HCT116 (cell line): ENCODE data around the gene SERTAD2. TPM values are rescaled to one million over a fixed set of nuclear protein-coding genes. Genes with fewer than 3 reads are reported as not detected.

Experiments
- ATAC-seq: fragments of 200-7000 bp; cut with Tn5 transposase; 2 replicates; pipeline ENCODE4 v1.9.1; 2020; ENCODE audit warnings: mild to moderate bottlenecking, moderate library complexity
- BruUV-seq: library from RNA; stranded (reverse); fragments of 400-500 nt; replicated peaks from 2 replicates; lab custom pipeline; 2021; lab: Mats Ljungman, UMichigan
- CTCF ChIA-PET: fragments of 300-600 bp; sonication (Branson Sonifier 250); formaldehyde crosslinking; loops from one replicate; lab custom pipeline; 2021; ENCODE audit warnings: antibody characterized with exemption; lab: Charles Lee
- POLR2A ChIA-PET: fragments of 300-600, 350-600 bp; sonication (Branson Sonifier 250); formaldehyde crosslinking; loops from one replicate; lab custom pipeline; 2021; ENCODE audit warnings: antibody characterized with exemption; lab: Charles Lee
- RAD21 ChIA-PET, 2 experiments: fragments of 300-600 bp; sonication (Branson Sonifier 250); formaldehyde crosslinking; loops; one replicate each; lab custom pipeline; 2023; ENCODE audit warnings: low total read pairs in 2 of 2; ENCODE audit not compliant: uncharacterized antibody in 2 of 2, unreplicated experiment in 2 of 2, low non-redundant PET in 1 of 2; lab: Charles Lee
- DNase-seq: peaks from one replicate; pipeline ENCODE4 v3.0.0-alpha.2; 2010; ENCODE audit warnings: low read depth, low spot score
- H2AFZ ChIP-seq: fragments of 200-600 bp; shearing (Covaris generic), sonication (generic); 2 replicates; pipeline ENCODE4 v1.6.1; 2017; ENCODE audit warnings: low read depth, mixed run types, mixed read lengths, antibody characterized with exemption, low read length; ENCODE audit not compliant: poor library complexity, severe bottlenecking
- H3K27ac ChIP-seq: 2 replicates; pipeline ENCODE4 v1.5.1; 2012; ENCODE audit warnings: low read depth, low read length
- H3K27me3 ChIP-seq: fragments of 200-600 bp; sonication (generic); 2 replicates; pipeline ENCODE4 v1.6.1; 2016; ENCODE audit warnings: mixed run types, low read length, mixed read lengths; ENCODE audit not compliant: insufficient read depth
- H3K36me3 ChIP-seq, 2 experiments: fragments of 200-500 bp in 1 of 2; fragments of 200-600 bp in 1 of 2; sonication (Bioruptor generic) in 1 of 2; sonication (generic) in 1 of 2; 2 replicates each; pipeline versions ENCODE4 v1.5.1 to v1.6.1; 2014 to 2016; ENCODE audit warnings: low read length in 2 of 2, inconsistent platforms in 1 of 2, mixed read lengths in 1 of 2, mixed run types in 1 of 2; ENCODE audit not compliant: insufficient read depth in 2 of 2, control insufficient read depth in 1 of 2
- H3K4me1 ChIP-seq, 2 experiments: fragments of 200-600 bp in 1 of 2; sonication (generic) in 1 of 2; 2 replicates each; pipeline versions ENCODE4 v1.5.1 to v1.6.1; 2012 to 2017; ENCODE audit warnings: low read length in 2 of 2, inconsistent platforms in 1 of 2, mild to moderate bottlenecking in 1 of 2, mixed read lengths in 1 of 2, mixed run types in 1 of 2, moderate library complexity in 1 of 2; ENCODE audit not compliant: insufficient read depth in 2 of 2, control insufficient read depth in 1 of 2
- H3K4me2 ChIP-seq: fragments of 200-600 bp; sonication (generic); 2 replicates; pipeline ENCODE4 v1.6.1; 2017; ENCODE audit warnings: mixed run types, low read length, mixed read lengths
- H3K4me3 ChIP-seq, 2 experiments: fragments of 200-600 bp in 1 of 2; sonication (generic) in 1 of 2; replicated peaks in 1 of 2; 2 replicates each; pipeline ENCODE4 v1.5.1; 2011 to 2016; ENCODE audit warnings: low read length in 2 of 2, control low read depth in 1 of 2, low read depth in 1 of 2, mild to moderate bottlenecking in 1 of 2, mixed read lengths in 1 of 2, mixed run types in 1 of 2
- H3K79me2 ChIP-seq: fragments of 200-600 bp; sonication (generic); 2 replicates; pipeline ENCODE4 v1.6.1; 2017; ENCODE audit warnings: mild to moderate bottlenecking, mixed run types, low read length, moderate library complexity, mixed read lengths; ENCODE audit not compliant: insufficient read depth
- H3K9ac ChIP-seq: fragments of 200-600 bp; sonication (generic); 2 replicates; pipeline ENCODE4 v1.6.1; 2016; ENCODE audit warnings: low read length, mixed read lengths
- H3K9me2 ChIP-seq: fragments of 200-600 bp; sonication (generic), shearing (Covaris generic); 2 replicates; pipeline ENCODE4 v1.6.1; 2017; ENCODE audit warnings: mixed run types, mild to moderate bottlenecking, moderate library complexity; ENCODE audit not compliant: insufficient read depth
- H3K9me3 ChIP-seq, 2 experiments: fragments of 200-500 bp in 1 of 2; fragments of 200-600 bp in 1 of 2; sonication (Bioruptor generic) in 1 of 2; sonication (generic) in 1 of 2; 2 replicates each; pipeline ENCODE4 v1.6.1; 2014 to 2017; ENCODE audit warnings: low read length in 2 of 2, mixed read lengths in 2 of 2, inconsistent platforms in 1 of 2, low read depth in 1 of 2, mild to moderate bottlenecking in 1 of 2, mixed run types in 1 of 2, moderate library complexity in 1 of 2; ENCODE audit not compliant: control insufficient read depth in 1 of 2, insufficient read depth in 1 of 2
- H4K20me1 ChIP-seq: fragments of 200-600 bp; sonication (generic), shearing (Covaris generic); 2 replicates; pipeline ENCODE4 v1.6.1; 2017; ENCODE audit warnings: mixed run types, mild to moderate bottlenecking, moderate library complexity; ENCODE audit not compliant: insufficient read depth
- CBX3 ChIP-seq: IDR thresholded peaks from 2 replicates; pipeline ENCODE4 v1.6.1; 2012; ENCODE audit warnings: low read depth
- ELF1 ChIP-seq: IDR thresholded peaks from 2 replicates; pipeline ENCODE4 v1.6.1; 2012; ENCODE audit warnings: low read depth, borderline replicate concordance
- FOSL1 ChIP-seq: IDR thresholded peaks from 2 replicates; pipeline ENCODE4 v1.6.1; 2012; ENCODE audit warnings: low read depth
- JUND ChIP-seq: IDR thresholded peaks from 2 replicates; pipeline ENCODE4 v1.6.1; 2012
- POLR2AphosphoS5 ChIP-seq: IDR thresholded peaks from 2 replicates; pipeline ENCODE4 v1.6.1; 2011; ENCODE audit warnings: mild to moderate bottlenecking, low read depth, low read length, moderate library complexity
- SRF ChIP-seq: IDR thresholded peaks from 2 replicates; pipeline ENCODE4 v1.6.1; 2012; ENCODE audit warnings: low read depth
- ZFX ChIP-seq: fragments of 450-650 bp; IDR thresholded peaks from 2 replicates; pipeline ENCODE4 v1.6.1; 2017
- intact Hi-C: fragments of 100-400 bp; cut with micrococcal nuclease; formaldehyde crosslinking; loops from 2 replicates; pipeline ENCODE4 v1.10.0; 2022
- total RNA-seq: library from RNA; stranded (reverse); gene quantifications from one replicate; pipeline ENCODE4 v1.2.1, GENCODE V29; 2021; ENCODE audit not compliant: unreplicated experiment

The SERTAD2 gene
- total RNA-seq, 1 experiment from 2014 or later = 80.1 TPM

DNA sequence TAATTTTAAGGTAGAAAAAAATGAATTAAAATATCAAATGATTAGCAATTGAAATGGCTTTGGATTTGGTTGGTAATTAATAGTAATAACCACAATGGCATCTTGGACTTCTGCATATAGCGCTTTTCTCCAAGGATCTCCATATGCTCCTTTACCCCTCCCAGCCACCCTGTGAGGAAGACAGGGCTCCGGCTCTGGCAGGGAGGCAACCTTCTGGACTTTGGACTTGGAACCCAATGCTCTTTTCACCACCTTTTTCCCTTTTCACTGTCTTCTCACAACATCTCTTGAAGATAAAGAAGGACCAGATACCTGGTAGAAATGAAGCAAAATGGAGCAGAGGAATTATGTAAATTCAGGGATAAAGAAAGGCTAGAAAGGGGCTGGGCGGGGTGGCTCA, 23.8 kb upstream of the SERTAD2 start:
- H3K4me2 ChIP-seq = no peak overlapping the region
- H2AFZ ChIP-seq = no peak overlapping the region
- ATAC-seq = no peak
- no peaks in the 10 kb centered on the region for H3K36me3 ChIP-seq
- no peaks in the 10 kb centered on the region for H3K79me2 ChIP-seq
- ChIA-PET POLR2A (interaction anchor here (2.1 kb wide), 1 partner anchor 161 kb away, joined by 6 read pairs; no protein-coding TSS in a partner anchor), CTCF (no interaction called here), RAD21 (no interaction called here)
- no peaks in the 10 kb centered on the region for H3K27me3 ChIP-seq
- intact Hi-C loops = no loop called here
- no peaks in the 10 kb centered on the region for H3K9me2 ChIP-seq
- DNase-seq = no peak
- no peaks in the 10 kb centered on the region for H3K9me3 ChIP-seq
- H3K27ac ChIP-seq = no peak overlapping the region
- H3K4me3 ChIP-seq = no peak overlapping the region
- no TSS peak for BruUV-seq
- TF ChIP-seq POLR2AphosphoS5 (no peak), ZFX (no peak), FOSL1 (no peak), ELF1 (no peak)
- H4K20me1 ChIP-seq = no peaks in the 10 kb centered on the region
- H3K4me1 ChIP-seq = peaks cover 3 to 18% of the 10 kb centered on the region in 2 experiments; a peak in 3 of 4 replicates
- H3K9ac ChIP-seq = no peak overlapping the region

DNA sequence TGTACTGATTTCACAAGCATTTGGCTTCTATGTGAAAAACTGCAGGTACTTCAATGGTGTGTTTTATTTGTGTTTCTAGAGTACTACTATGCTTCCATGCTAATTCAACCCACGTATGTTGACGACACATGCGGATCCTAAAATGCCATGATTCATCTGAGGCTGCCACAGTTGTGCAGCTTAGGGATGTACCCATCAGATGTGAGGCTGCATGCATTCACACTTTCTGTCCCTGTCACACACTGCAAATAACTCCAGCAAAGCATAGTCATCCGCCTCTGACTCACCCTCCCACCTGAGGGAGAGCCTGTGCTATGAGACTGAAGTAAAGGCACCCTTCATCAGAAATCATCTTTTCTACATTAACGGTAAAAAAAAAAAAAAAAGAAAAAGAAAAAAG, 22.1 kb upstream of the SERTAD2 start:
- H3K9me3 ChIP-seq = no peaks in the 10 kb centered on the region
- RAD21 ChIA-PET = no interaction called here
- ATAC-seq (peak; percentile 85), DNase-seq (no peak)
- no peaks in the 10 kb centered on the region for H4K20me1 ChIP-seq
- H3K4me3 ChIP-seq = no peak overlapping the region
- H3K9me2 ChIP-seq = no peaks in the 10 kb centered on the region
- peak overlapping the region; percentile 35; the same call in 1 of the 2 replicates for H3K4me2 ChIP-seq
- POLR2A ChIA-PET = interaction anchor here (1.9 kb wide), 2 partner anchors 13 to 22 kb away, joined by 5 read pairs; partner anchors contain the start of gene SERTAD2
- no peaks in the 10 kb centered on the region for H3K79me2 ChIP-seq
- no peak overlapping the region for H3K27ac ChIP-seq
- intact Hi-C loops = no loop called here
- TF ChIP-seq SRF (peak; percentile 31; the same call in 1 of the 2 replicates), POLR2AphosphoS5 (no peak), FOSL1 (peak; percentile 46), CBX3 (0 out of 2 replicates have a peak, but pooled peaks have one; percentile 34), JUND (peak; percentile 52; the same call in 1 of the 2 replicates)
- no peaks in the 10 kb centered on the region for H3K27me3 ChIP-seq
- H2AFZ ChIP-seq = no peak overlapping the region
- H3K36me3 ChIP-seq = no peaks in the 10 kb centered on the region
- H3K9ac ChIP-seq = no peak overlapping the region
- BruUV-seq = no TSS peak
- CTCF ChIA-PET = no interaction called here
- H3K4me1 ChIP-seq = peaks cover 3 to 18% of the 10 kb centered on the region in 2 experiments; a peak in 3 of 4 replicates
